ENCODE measurements around the gene RAB11FIP4.

The RAB11FIP4 gene

GRCh38 chr17:31530391-31530985 is 139.0 kb downstream of the RAB11FIP4 start:
- DNase-seq = no peak

GRCh38 chr17:31531336-31531980 is 140.0 kb downstream of the RAB11FIP4 start:
- no peak for DNase-seq

GRCh38 chr17:31532081-31532480 is 140.6 kb downstream of the RAB11FIP4 start:
- DNase-seq = no peak

GRCh38 chr17:31532526-31532925 is 141.1 kb downstream of the RAB11FIP4 start:
- DNase-seq = no peak

GRCh38 chr17:31533546-31534155 is 142.2 kb downstream of the RAB11FIP4 start:
- DNase-seq = no peak

- DNase-seq = no peak
Observed at GRCh38 chr17:31534223-31534888, 142.9 kb downstream of the RAB11FIP4 start.

GRCh38 chr17:31535581-31535981 is 144.1 kb downstream of the RAB11FIP4 start:
- no peak for DNase-seq

GRCh38 chr17:31536451-31536850 is 145.0 kb downstream of the RAB11FIP4 start:
- DNase-seq = no peak

GRCh38 chr17:31537565-31538011 is 146.1 kb downstream of the RAB11FIP4 start:
- DNase-seq = peak; percentile 44

GRCh38 chr17:31538080-31538762 is 146.7 kb downstream of the RAB11FIP4 start:
- peak; percentile 71 for DNase-seq

GRCh38 chr17:31540602-31541307 is 149.3 kb downstream of the RAB11FIP4 start:
- no peak for DNase-seq

- DNase-seq = peak; percentile 55
Observed at GRCh38 chr17:31541559-31541958, 150.1 kb downstream of the RAB11FIP4 start.

- no peak for DNase-seq
Observed at GRCh38 chr17:31544186-31544585, 152.7 kb downstream of the RAB11FIP4 start.

- DNase-seq = no peak
Observed at GRCh38 chr17:31546650-31547049, 155.2 kb downstream of the RAB11FIP4 start.

GRCh38 chr17:31548709-31549108 is 157.2 kb downstream of the RAB11FIP4 start:
- DNase-seq = no peak

GRCh38 chr17:31549121-31549524 is 157.6 kb downstream of the RAB11FIP4 start:
- no peak for DNase-seq

- DNase-seq = peak; percentile 79
Observed at GRCh38 chr17:31549525-31550388, 158.3 kb downstream of the RAB11FIP4 start.

- no peak for DNase-seq
Observed at GRCh38 chr17:31550389-31551056, 159.0 kb downstream of the RAB11FIP4 start.

GRCh38 chr17:31552568-31552967 is 161.1 kb downstream of the RAB11FIP4 start:
- DNase-seq = no peak

GRCh38 chr17:31553506-31553905 is 162.0 kb downstream of the RAB11FIP4 start:
- no peak for DNase-seq

- DNase-seq = no peak
Observed at GRCh38 chr17:31554930-31555329, 163.5 kb downstream of the RAB11FIP4 start.
